Osteoblast (primary cell): ENCODE results near the gene AP1S3. TPM values are rescaled to one million over a fixed set of nuclear protein-coding genes. Genes with fewer than 3 reads are reported as not detected.

ENCODE experiments used
- DNase-seq: peaks from one replicate; pipeline ENCODE4 v3.0.0; 2011; ENCODE audit warnings: low spot score, mixed read lengths; ENCODE audit not compliant: insufficient read length; ENCODE audit errors: missing footprints
- H2AFZ ChIP-seq: 2 replicates; pipeline ENCODE4 v1.6.0; 2011; ENCODE audit warnings: mild to moderate bottlenecking, low read length
- H3K27ac ChIP-seq: 2 replicates; pipeline ENCODE4 v1.5.1; 2011; ENCODE audit warnings: mild to moderate bottlenecking, low read depth, low read length, moderate library complexity
- H3K27me3 ChIP-seq: 2 replicates; pipeline ENCODE4 v1.6.0; 2012; ENCODE audit warnings: mild to moderate bottlenecking, control low read depth, inconsistent platforms, low read length, moderate library complexity; ENCODE audit not compliant: insufficient read depth
- H3K36me3 ChIP-seq: 2 replicates; pipeline ENCODE4 v1.5.1; 2011; ENCODE audit warnings: mild to moderate bottlenecking, low read length, control low read depth, moderate library complexity; ENCODE audit not compliant: insufficient read depth
- H3K4me1 ChIP-seq: 2 replicates; pipeline ENCODE4 v1.5.1; 2011; ENCODE audit warnings: mild to moderate bottlenecking, low read length, control low read depth, moderate library complexity; ENCODE audit not compliant: insufficient read depth
- H3K4me2 ChIP-seq: 2 replicates; pipeline ENCODE4 v1.6.0; 2011; ENCODE audit warnings: mild to moderate bottlenecking, low read length; ENCODE audit not compliant: insufficient read depth
- H3K4me3 ChIP-seq: fragments of 200-600 bp; sonication (generic); 3 replicates; pipeline ENCODE4 v1.5.1; 2012; ENCODE audit warnings: mild to moderate bottlenecking, low read length, inconsistent platforms; ENCODE audit not compliant: insufficient read depth
- H3K79me2 ChIP-seq: 2 replicates; pipeline ENCODE4 v1.6.0; 2012; ENCODE audit warnings: mild to moderate bottlenecking, low read length, control low read depth, inconsistent platforms; ENCODE audit not compliant: insufficient read depth
- H3K9me3 ChIP-seq: 2 replicates; pipeline ENCODE4 v1.5.1; 2011; ENCODE audit warnings: low read depth, low read length, control low read depth
- H4K20me1 ChIP-seq: 2 replicates; pipeline ENCODE4 v1.6.0; 2012; ENCODE audit warnings: mild to moderate bottlenecking, low read length, control low read depth; ENCODE audit not compliant: insufficient read depth
- total RNA-seq: library from RNA; depleted of rRNA; stranded (reverse); fragments of >200 nt; gene quantifications from 2 replicates; pipeline ENCODE4 v1.2.3, GENCODE V29; 2012
- TF ChIP-seq, protein P1 (sequence below): IDR thresholded peaks from 2 replicates; pipeline ENCODE4 v1.5.1; 2011; ENCODE audit warnings: mild to moderate bottlenecking, low read depth, low read length, moderate library complexity; ENCODE audit errors: extremely low read depth

The AP1S3 gene
- total RNA-seq, 1 donor = 2.2 TPM

DNA sequence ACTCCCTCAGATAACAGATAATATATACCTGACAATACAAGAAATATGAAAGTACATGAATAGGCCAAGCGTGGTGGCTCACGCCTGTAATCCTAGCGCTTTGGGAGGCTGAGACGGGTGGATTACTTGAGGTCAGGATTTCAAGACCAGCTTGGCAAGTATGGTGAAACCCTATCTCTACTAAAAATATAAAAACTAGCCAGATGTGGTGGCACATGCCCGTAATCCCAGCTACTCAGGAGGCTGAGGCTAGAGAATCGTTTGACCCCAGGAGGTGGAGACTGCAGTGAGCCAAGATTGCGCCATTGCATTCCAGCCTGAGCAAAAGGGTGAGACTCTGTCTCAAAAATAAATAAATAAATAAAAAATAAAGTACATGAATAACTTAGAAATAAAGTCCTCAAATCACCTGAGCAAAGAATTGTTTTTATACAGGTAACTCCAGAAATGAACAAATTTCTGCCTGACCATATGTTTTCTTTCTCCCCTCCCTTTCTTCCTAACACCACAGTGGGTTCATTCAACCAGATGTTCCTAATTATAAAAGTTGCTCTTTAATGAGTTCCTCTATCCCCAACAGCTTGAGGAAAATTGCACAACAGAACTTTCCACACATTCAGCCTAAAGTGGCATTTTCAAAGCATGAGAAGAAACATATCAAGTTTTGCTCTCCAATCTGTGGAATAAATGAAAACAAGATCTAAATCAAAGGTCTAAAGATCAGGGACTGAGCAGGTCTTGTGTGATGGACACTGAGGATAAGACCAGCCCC, 33.6 kb upstream of the AP1S3 start:
- TF ChIP-seq, protein P1, sequence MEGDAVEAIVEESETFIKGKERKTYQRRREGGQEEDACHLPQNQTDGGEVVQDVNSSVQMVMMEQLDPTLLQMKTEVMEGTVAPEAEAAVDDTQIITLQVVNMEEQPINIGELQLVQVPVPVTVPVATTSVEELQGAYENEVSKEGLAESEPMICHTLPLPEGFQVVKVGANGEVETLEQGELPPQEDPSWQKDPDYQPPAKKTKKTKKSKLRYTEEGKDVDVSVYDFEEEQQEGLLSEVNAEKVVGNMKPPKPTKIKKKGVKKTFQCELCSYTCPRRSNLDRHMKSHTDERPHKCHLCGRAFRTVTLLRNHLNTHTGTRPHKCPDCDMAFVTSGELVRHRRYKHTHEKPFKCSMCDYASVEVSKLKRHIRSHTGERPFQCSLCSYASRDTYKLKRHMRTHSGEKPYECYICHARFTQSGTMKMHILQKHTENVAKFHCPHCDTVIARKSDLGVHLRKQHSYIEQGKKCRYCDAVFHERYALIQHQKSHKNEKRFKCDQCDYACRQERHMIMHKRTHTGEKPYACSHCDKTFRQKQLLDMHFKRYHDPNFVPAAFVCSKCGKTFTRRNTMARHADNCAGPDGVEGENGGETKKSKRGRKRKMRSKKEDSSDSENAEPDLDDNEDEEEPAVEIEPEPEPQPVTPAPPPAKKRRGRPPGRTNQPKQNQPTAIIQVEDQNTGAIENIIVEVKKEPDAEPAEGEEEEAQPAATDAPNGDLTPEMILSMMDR = no peak
- Histone ChIP-seq H3K36me3 (peaks cover 31% of the 10 kb centered on the region), H3K27ac (no peak overlapping the region), H2AFZ (no peak overlapping the region), H3K4me3 (no peak overlapping the region), H4K20me1 (no peaks in the 10 kb centered on the region), H3K4me2 (no peak overlapping the region), H3K27me3 (no peaks in the 10 kb centered on the region), H3K4me1 (no peaks in the 10 kb centered on the region), H3K9me3 (no peaks in the 10 kb centered on the region), H3K79me2 (no peaks in the 10 kb centered on the region)
- DNase-seq = no peak

DNA sequence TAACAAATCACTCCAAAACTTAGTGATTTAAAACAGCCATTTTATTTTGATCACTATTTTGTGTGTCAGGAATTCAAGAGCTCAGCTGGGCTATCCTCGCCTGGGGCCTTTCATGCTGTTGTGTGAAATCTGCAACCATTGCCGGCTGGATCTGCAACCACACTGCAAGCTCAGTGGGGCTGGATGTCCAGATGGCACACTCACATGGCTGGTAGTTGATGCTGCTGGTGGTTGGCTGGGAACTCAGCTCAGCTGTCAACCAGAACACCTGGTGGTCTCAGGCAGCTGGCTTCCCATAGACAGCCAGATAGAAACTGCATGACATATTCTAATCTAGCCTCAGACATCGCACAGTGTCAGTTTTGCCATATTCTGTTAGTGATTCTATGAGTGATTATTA, 30.6 kb upstream of the AP1S3 start:
- Histone ChIP-seq H3K36me3 (peaks cover 20% of the 10 kb centered on the region), H3K27ac (no peak overlapping the region), H2AFZ (no peak overlapping the region), H4K20me1 (no peaks in the 10 kb centered on the region), H3K9me3 (no peaks in the 10 kb centered on the region), H3K4me3 (no peak overlapping the region), H3K79me2 (no peaks in the 10 kb centered on the region), H3K27me3 (no peaks in the 10 kb centered on the region), H3K4me1 (no peaks in the 10 kb centered on the region), H3K4me2 (no peak overlapping the region)
- no peak for DNase-seq
- TF ChIP-seq, protein P1 = no peak

DNA sequence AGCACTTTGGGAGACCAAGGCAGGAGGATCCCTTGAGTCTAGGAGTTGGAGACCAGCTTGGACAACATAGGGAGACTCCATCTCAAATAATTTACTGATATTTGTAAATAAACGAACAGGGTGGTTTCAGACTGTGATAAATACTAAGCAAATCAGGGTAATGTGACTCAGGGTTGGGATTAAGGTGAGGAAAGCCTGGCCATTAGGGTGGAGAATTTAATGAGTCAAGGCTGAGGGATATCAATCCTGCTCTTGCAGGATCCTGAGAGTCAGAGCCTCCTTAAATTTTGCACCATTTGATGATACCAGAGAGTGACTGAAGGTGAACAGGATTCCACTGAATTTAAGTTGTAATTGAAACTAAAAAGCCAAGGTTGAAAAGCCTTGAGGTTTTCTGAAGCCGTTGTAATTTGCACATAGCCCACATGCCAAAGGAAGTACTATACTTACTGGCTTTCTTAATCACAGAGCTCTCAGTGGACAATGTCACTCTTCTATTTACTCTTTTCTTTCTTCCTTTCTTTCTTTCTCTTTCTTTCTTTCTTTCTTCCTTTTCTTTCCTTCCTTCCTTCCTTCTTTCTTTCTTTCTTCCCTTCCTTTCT, 28.6 kb upstream of the AP1S3 start:
- Histone ChIP-seq H3K79me2 (no peaks in the 10 kb centered on the region), H2AFZ (no peak overlapping the region), H4K20me1 (no peaks in the 10 kb centered on the region), H3K27ac (no peak overlapping the region), H3K4me1 (peaks cover 8% of the 10 kb centered on the region), H3K4me3 (no peak overlapping the region), H3K4me2 (no peak overlapping the region), H3K36me3 (peaks cover 9% of the 10 kb centered on the region), H3K27me3 (no peaks in the 10 kb centered on the region), H3K9me3 (no peaks in the 10 kb centered on the region)
- TF ChIP-seq, protein P1 = no peak
- DNase-seq = no peak

DNA sequence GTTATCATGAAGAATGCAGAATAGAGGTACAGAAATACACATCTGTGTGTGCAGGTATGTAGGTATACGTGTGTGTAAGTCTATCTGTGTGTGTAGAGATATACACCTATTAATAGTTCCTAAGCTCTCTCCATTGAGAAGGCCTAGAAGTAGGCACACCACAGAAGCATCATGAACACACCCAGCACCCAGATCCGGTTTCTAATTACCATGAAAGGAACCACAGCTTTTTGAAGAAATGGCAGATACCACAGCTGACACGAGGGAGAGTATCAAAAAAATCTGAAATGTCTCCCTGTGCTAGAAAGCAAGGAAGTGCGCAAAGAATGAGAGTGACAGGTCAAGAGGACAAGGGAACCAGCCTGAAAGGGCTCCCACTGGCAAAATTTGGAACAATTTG, 27.7 kb upstream of the AP1S3 start:
- TF ChIP-seq, protein P1 = no peak
- DNase-seq = no peak

More for the DNA sequence above, 27.7 kb upstream of the AP1S3 start:
- Histone ChIP-seq H3K27ac (no peak overlapping the region), H4K20me1 (no peaks in the 10 kb centered on the region), H3K4me1 (peaks cover 15% of the 10 kb centered on the region), H3K79me2 (no peaks in the 10 kb centered on the region), H3K36me3 (peaks cover 9% of the 10 kb centered on the region), H3K9me3 (no peaks in the 10 kb centered on the region), H2AFZ (no peak overlapping the region), H3K4me3 (no peak overlapping the region), H3K27me3 (no peaks in the 10 kb centered on the region), H3K4me2 (no peak overlapping the region)
